HG03196 (cell line): ENCODE data around the gene SLC25A11.

Experiments used
- ATAC-seq: cut with Tn5 transposase; IDR thresholded peaks from one replicate; pipeline ENCODE4 v1.9.1; 2021; ENCODE audit not compliant: unreplicated experiment

Gene SLC25A11

DNA sequence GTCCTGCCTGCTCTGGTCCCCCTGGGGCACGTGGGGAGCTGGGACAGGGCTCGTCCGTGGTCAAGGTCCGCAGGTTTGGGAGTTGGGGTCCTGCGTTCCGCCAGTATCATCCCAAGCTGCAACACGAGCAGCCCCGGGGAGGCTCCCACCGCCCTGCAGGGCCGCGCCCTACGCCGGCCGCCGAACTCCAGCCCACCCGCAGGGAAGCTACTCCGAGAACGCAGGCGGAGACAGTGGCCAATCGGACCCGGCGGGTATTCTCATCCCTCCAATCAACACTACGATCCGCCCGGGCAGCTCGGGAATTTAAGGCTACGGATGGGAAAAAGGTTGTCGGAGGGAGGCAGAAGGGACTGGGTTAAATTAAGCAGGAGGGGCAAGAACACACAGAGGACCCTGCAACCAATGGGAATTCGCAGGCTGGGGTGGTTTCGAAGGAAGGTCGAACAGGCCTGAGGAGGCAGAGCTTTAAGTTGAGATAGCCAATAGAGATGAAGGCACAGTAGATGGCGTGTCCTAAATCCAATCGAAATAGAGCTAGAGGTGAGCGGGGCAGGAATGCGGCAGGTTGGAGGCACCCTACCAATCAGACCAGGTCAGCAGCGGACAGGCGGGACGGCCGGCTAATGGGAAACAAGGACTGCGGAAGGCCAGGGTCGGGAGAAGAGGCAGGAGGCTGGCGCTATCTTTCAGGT, 27.1 kb upstream of the SLC25A11 start:
- peak; percentile 73 for ATAC-seq

- no peak for ATAC-seq
Measured at GRCh38 chr17:4965311-4965986, 25.6 kb upstream of the SLC25A11 start.

- ATAC-seq = no peak
Measured at GRCh38 chr17:4960279-4960922, 20.6 kb upstream of the SLC25A11 start.

DNA sequence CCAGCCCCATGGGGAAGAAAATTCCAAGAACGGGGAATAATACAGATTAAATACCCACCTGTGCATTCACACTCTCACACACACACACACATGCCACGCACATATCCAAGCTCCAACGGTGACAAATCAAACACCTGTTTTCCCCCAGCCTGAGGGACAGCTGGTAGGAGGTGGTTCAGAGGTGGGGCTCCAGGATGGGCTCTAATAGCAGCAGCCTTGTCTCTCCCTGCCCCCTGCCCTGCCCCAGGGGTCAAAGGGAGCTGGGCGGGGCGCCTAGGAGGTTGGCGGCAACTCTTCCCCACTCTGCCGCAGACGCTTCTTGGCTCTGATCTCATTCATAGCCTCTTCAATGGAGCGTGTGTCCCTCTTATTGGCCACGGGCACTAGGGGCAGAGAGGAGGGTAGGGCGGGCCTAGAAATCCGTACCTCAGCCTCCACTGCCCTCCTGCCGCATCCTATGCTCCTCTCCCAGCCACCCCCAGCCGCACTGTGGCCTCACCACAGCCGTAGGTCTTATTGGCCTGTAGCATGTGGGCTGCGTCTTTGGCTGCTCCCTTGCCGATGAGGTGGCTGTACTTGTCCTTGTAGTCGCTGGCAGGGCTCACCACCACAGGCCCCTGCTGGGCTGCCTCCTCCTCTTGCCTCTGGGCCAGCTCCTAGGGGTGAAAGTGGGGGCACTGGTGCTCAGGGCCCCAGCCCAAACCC, 19.6 kb upstream of the SLC25A11 start:
- ATAC-seq = no peak

- ATAC-seq = no peak
Measured at GRCh38 chr17:4958102-4958501, 18.3 kb upstream of the SLC25A11 start.

DNA sequence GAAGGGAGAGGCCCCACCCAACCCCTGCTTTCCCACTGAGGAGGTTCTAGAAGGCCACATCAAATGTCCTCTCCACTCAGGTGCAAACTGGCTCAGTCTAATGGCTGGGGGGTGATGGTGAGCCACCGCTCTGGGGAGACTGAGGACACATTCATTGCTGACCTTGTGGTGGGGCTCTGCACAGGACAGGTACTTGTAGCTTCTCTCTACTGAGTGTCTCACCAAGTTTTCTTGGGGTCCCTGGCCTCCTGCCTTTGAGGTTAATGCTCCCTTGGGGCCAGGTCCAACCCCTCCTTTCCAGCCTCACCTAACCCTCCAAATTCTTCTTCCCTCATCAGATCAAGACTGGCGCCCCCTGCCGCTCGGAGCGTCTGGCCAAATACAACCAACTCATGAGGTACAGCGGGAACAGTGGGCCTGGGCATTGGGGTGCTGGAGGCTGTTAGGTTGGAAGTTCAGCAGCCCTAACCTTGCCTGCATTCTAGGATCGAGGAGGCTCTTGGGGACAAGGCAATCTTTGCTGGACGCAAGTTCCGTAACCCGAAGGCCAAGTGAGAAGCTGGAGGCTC, 16.7 kb upstream of the SLC25A11 start:
- no peak for ATAC-seq

DNA sequence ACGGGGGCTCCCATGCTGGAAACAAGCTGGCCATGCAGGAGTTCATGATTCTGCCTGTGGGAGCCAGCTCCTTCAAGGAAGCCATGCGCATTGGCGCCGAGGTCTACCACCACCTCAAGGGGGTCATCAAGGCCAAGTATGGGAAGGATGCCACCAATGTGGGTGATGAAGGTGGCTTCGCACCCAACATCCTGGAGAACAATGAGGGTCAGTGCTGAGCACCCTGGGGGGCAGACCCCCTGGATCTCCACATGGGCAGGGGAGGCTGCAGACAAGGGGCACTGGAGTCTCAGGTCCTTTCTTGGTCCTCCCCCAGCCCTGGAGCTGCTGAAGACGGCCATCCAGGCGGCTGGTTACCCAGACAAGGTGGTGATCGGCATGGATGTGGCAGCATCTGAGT, 15.2 kb upstream of the SLC25A11 start:
- no peak for ATAC-seq

DNA sequence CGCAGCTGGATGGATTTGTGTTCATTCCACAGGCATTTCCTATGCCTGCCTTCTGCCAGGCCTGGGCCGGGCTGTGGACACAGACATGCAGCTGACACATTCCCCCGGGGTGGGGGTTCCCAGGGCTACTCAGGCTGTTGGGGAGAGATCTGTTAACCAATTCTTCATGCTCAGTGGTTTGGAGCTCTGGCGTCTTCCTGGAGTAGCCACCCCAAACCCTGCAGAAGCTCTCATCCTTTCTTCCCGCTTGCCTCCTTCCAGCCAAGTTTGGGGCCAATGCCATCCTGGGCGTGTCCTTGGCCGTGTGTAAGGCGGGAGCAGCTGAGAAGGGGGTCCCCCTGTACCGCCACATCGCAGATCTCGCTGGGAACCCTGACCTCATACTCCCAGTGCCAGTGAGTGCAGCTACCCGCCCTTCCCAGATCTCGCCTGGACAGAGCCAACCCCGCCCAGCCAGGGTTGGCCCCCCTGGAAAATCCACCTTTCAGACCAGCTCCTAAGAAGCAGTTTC, 13.7 kb upstream of the SLC25A11 start:
- ATAC-seq = no peak

DNA sequence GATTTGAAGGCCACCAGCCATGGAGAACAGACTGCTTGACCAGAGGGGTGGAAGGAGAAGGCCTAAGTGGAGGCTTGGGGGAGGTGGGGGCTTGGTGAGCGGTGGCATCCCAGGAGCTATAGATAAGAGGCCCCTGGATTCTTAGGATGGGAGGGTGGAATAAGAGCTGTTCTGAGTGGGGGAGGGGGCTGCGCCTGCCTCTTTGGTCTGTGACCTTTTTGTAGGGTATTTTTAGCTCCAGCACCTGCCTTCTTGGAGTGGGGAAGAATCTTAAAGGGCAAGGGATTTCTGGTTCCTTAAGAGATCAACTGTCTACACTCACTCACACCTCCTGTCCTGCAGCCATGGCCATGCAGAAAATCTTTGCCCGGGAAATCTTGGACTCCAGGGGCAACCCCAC, 11.6 kb upstream of the SLC25A11 start:
- no peak for ATAC-seq

DNA sequence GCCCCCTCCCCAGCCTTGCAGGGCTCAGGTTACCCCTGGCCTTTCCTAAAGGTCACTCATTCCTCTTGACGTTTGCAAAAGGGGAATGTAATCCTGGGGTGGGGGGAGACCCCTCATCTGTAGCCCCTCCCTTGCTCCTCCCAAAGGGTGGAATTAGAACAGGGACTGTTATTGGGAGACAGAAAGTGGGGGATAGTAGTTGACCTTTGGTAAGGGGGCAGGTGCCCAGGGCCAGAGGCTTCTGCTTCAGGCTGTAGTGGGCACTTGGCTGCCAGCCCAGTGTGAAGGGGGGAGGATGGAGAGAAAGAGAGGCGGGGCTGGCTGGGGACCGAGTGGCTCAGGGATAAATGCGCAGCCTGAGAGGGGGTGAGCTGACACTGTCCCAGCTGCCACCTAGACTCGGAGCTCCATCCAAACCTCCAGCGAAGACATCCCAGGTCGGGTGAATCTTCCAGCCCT, 10.9 kb upstream of the SLC25A11 start, which contains the start of gene ENO3:
TSS of gene ENO3 (plus strand) at position 374 of the 459 bp plus-strand sequence. CDS start 711 bp downstream, outside the sequence.
- ATAC-seq = no peak

DNA sequence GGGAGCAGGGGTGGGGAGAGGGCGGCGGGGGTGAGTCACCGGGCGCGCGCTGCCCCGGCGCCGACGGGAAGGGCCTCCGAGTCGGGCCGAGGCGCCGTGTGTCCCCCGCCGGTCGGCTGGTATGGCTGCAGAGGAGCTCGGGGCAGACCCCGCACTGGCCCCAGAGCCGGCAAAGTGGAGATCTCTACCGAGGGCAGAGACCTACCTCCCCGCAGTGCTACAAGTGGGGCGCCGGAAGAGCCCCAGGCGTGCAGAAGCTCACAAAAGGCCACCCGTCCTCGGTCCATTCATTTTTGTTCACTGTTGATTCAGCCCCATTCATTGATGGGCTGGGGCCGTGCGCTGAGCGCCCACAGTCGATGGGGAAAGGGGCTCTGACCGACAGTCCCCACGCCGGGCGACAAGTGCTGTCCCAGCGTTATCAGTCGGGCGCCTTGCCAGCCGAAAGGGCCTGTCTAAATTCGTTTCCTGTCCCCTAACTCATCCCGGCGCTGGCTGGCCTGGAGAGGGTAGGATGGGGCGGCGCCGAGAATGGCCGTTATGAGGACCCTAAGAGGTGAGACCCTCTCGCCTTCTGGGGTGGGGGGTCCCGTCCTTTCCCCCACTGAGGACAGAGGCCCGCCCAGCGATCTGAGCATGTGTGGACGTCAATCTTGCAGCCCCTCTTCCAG, 10.4 kb upstream of the SLC25A11 start:
- no peak for ATAC-seq

DNA sequence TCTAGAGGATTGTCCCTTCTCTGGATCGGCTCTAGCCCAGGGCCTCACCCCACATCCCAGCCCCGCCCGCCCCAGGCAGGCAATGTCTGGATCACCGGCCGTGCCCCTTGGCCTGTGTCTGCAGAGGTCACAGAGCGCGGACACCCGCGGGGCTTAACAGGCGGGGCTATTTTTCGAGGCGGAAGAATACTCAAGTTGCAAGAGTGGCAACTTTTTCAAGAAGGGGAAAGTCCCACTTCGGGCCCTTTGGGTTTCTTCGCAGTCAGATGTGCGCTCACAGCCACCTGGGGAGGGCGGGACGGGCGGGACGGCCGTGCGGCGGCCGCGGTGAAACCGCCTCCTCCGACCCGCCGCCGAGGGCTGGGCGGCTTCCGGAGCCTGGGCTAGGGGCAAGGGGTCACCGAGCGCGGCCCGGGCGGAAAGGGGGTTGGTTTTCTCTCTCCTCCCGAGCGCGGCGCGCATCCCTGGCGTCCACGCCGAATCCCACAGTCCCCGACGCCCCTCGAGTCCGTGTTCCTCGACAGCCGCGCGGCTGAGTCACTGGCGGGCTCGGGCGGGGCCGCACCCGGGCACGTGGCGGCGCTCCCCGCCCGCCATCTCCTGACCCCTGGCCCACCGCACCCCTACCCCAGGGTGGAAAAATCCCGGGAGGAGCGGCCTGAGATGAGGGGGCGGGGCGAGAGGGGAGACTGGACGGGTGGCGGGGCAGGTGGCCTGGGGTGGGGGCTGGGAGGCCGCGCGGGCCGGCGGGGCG, 9.7 kb upstream of the SLC25A11 start:
- peak; percentile 15 for ATAC-seq

DNA sequence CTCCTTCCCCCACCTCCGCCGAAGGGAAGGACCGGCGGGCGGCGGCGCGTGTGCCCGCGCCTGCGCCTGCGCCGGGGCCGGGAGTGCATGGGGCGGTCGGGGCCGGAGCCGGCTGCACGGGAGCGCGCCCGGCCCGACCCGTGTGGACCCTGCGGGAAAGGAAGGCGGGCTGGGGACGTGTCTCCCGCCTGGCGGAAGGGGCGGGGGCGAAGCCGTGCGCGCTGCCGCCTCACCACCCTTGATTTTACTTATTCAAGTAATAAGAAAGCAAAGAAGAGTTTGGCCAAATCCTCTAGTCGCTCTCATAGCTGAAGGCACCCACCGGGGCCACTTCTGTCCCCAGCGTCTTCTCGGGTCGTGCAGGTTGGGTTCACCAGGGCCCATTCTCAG, 9.1 kb upstream of the SLC25A11 start:
- ATAC-seq = peak; percentile 30

DNA sequence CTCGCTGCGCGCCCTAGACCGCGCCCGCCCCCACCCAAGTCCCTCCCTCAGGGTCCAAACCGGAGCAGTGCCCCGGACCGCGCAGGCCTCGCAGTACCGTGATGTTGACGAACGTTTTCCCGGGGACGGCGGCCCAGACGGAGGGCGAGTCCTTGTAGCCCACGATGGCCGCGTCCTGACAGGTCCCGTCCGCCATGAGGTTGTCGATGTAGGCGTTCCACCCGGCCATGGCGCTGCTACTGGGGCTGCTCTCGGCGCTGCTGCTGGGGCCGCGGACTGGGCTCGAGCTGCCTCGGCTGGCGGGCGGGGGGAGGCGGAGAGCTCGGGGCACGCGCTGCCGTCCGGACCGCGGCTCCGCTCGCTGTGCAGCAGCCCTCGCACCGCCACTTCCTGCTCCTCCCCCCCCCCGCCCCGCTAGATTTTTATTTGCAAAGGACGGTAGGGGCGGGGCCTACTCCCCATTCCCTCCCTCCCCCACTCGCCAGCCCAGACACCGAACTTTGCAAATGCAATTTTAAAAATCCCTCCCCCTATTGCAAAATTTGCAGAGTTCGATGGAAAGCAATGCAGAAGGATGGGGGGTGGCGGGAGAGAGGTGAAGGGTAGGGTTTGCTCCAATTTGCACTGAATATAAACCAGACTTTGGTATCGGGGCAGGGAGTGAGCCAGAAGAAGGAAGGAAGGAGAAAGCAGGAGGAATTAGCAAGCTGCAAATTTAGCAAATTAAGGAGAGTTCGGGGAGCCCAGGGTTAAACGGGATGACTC, 8.5 kb upstream of the SLC25A11 start, which contains the start of gene PFN1:
TSS of gene PFN1 (minus strand) at position 365 of the 765 bp plus-strand sequence. CDS start at position 229, 136 bp downstream.
- peak; percentile 21 for ATAC-seq

- ATAC-seq = peak; percentile 11
Measured at GRCh38 chr17:4947411-4948165, 7.7 kb upstream of the SLC25A11 start.

GRCh38 chr17:4947010-4947410, 7.2 kb upstream of the SLC25A11 start:
- no peak for ATAC-seq

DNA sequence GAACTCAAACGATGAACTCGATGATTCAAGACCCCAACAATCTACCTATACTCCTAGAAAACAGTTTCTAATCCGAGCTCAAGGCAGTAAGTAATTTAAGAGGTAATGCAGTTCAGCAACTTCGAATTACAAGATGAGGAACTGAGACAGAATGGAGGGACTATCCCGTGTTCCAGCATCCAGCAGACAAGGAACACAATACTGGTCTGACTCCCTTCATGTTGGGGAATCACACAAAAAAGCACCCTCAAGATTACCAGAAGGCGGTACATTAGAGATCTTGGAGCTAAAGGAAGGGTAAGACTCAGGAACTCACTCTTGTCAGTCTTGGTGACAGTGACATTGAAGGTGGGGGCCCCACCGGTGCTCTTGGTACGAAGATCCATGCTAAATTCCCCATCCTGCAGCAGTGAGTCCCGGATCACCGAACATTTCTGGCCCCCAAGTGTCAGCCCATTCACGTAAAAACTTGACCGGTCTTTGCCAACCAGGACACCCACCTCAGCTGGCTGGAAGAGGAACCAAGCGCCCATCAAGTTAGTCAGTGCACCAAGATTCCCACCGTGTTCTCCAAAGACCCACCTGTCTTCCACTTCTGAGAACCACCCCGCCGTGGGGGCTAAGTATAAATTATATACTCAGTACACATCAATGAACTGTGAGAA, 6.6 kb upstream of the SLC25A11 start:
- ATAC-seq = no peak

GRCh38 chr17:4945944-4946280, 6.1 kb upstream of the SLC25A11 start:
- ATAC-seq = no peak
